Adipose tissue (tissue), 3 donors: ENCODE results near the gene RAC2. TPM values are rescaled to one million over a fixed set of nuclear protein-coding genes. Genes with fewer than 3 reads are reported as not detected.
"Not testable (repeated sequence)": the region's sequence is repeated elsewhere in the genome, so short reads cannot be mapped to it uniquely, and the experiment has no call there.

Experiments
- H3K27ac ChIP-seq: one replicate; pipeline ENCODE4 v1.5.1; 2013; ENCODE audit warnings: low read depth, low read length
- WGBS, 3 donors: extraction: QIAGEN DNeasy Blood & Tissue Kit; methylation state at CpG; one replicate each; pipeline ENCODE4 v1.1.7; 2013; 5-methylcytosine and 5-hydroxymethylcytosine counted together
- polyA plus RNA-seq, 3 donors: library from polyadenylated mRNA; stranded (reverse); fragments of 200-250 nt; gene quantifications; one replicate each; pipeline ENCODE4 v1.2.3, GENCODE V29; 2013
- donor health status: healthy with polysubstance abuse.
- donor health status: Bipolar disorder and iron deficiency.
- donor health status: healthy.

RAC2 gene
- polyA plus RNA-seq, 3 donors: 5.7 to 29.8 (median 26.9) TPM

DNA sequence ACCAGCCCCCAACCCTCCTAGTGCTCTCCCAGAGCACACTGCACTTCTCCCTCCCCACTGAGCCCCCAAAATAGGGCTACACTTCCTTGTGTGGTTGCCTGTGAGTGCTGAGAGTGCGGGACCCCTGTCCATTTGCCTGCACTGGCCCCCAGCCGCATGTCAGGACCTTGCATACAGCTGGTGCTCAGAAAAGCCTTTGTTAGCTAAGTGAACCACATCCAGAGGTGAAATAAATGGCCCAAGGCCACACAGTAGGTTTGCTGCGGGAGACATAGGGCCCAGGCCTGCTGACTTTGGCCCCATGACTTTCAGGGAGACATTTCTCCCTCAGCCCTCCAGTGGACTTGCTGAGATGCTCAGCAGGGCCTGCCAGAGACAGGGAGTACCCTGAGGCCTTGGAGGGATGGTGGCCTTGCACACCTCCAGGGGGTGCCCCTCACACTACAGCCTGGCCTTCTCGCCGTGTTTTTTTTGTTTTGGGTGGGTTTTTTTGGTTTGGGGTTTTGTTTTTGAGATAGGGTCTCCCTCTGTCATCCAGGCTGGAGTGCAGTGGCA lies 42.0 kb downstream of the RAC2 start:
- 90 to 91% (median 90%) methylated on average over 5 of the region's 5 CpGs for WGBS, 3 donors
- no peak overlapping the region for H3K27ac ChIP-seq

GRCh38 chr22:37201443-37201820 lies 42.6 kb downstream of the RAC2 start:
- not testable (repeated sequence) for H3K27ac ChIP-seq
- WGBS, 3 donors: 95 to 98% (median 97%) methylated on average over 6 of the region's 6 CpGs

DNA sequence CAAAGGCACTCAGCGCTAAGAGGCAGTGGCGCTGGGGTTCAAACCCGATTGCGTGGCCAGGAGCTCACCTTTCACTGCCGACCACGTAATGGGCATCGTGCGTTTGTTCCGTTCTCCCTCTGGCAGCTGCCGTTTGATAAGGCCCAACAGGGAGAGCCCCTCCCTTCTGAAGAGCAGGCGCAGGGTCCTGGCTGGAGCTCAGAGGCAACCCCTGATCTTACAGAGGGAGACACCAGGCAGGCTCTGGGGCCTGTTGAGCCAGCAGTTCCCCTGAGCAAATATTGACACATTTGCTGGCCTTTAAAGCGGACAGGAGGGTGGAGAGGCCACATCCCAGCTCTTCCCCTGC lies 44.3 kb downstream of the RAC2 start:
- 8 to 26% (median 25%) methylated on average over 12 of the region's 12 CpGs for WGBS, 3 donors
- H3K27ac ChIP-seq: no peak overlapping the region

- 0 to 1% (median 0%) methylated on average over 57 to 58 of the region's 58 CpGs for WGBS, 3 donors
- no peak overlapping the region for H3K27ac ChIP-seq
Measured at GRCh38 chr22:37199103-37199759, 44.8 kb downstream of the RAC2 start.

GRCh38 chr22:37198258-37199102 lies 45.6 kb downstream of the RAC2 start:
- H3K27ac ChIP-seq: peak overlapping the region; percentile 53
- 2 to 3% (median 2%) methylated on average over 50 to 51 of the region's 51 CpGs for WGBS, 3 donors

DNA sequence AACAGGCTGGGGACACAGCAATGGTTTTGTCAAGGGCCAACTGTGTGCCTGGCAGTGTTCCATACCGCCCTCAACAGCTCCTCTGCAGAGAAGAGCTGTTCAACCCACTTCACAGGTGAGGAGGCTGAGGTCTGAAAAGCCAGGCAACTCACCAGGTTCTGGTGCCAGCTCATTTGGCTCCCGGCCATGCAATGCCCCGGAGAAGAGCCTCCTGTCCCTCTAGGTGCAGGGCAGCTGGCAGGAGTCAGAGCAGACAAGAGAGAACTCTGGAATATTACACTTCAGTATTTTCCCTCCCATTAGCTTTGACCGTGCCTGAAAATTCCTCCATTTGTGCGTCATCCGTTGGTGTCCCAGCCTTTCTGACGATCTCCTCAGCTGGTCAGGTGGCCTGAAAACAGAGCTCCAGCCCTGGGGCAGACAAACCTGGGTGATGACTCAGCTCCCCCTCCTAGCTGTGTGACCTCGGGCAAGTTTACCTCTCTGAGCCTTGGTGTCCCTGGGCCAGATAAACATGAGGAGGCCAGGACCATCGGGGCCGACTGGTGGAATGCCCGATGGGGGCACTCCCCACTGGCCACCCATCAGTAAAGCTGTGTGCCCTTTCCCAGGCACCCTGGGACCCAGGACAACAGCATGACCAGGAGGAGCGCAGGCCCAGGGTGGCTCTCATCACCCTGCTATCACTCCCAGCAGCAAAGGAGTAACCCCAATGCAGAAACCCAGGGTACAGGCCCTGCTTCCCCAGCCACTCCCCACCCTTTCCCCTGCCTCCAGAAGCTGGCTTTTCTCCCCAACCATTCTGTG lies 46.4 kb downstream of the RAC2 start:
- WGBS, 3 donors: 37 to 55% (median 53%) methylated on average over 12 of the region's 12 CpGs
- H3K27ac ChIP-seq: no peak overlapping the region

GRCh38 chr22:37196539-37197450 lies 47.3 kb downstream of the RAC2 start:
- H3K27ac ChIP-seq: no peak overlapping the region
- WGBS, 3 donors: 39 to 52% (median 50%) methylated on average over 14 of the region's 14 CpGs

GRCh38 chr22:37195921-37196320 lies 48.1 kb downstream of the RAC2 start:
- no peak overlapping the region for H3K27ac ChIP-seq
- WGBS, 3 donors: 65 to 83% (median 67%) methylated on average over 4 of the region's 4 CpGs

- WGBS, 3 donors: 73 to 90% (median 89%) methylated on average over 3 of the region's 3 CpGs
- no peak overlapping the region for H3K27ac ChIP-seq
Measured at GRCh38 chr22:37194750-37195149, 49.3 kb downstream of the RAC2 start.

DNA sequence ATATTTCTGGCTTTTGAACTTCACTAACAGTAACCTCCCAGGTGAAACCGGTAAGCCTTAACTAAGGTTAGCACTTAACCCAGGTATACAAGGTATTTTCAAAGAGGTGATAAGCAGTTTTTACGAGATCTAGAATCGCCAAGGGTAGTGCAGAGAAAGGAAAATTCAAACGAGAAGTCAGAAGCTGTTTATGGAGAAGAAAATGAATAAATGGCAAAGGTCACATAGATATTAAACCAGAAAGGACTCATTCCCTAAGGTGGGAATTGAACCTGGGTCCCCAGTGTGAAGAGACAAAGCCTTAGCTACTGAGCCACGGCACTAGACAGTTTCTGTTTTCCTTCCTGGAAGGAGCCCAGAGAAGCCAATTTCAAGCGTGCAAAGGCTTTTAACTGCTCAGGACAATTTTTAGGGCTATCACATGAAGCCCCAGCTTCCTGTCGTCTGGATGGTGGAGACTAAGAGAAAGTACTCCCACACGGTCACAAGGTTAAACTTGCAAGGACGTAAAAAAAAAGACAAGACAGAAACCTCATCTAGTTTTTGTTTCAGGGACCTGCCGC lies 50.4 kb downstream of the RAC2 start:
- H3K27ac ChIP-seq: no peak overlapping the region
- WGBS, 3 donors: 40 to 67% (median 46%) methylated on average over 10 of the region's 10 CpGs

DNA sequence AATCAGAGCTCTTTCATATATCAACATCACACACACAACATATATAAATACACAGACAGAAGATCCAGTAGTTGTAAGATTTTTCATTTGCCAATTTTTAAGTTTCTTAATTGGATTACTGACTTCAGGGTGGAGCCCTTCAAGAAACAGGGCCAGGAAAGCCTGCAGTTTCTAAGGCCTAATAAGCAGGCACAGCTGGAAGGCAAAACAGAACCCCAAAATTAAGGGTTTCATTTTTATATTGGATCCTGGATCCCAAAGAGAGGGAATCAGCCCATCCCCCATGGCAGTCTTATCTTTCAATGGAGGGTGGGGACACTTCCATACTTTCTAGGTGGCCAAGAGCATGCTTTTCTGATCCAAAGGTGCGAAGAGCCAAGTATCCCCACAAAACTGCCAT lies 51.3 kb downstream of the RAC2 start:
- H3K27ac ChIP-seq: no peak overlapping the region
- WGBS, 3 donors: 96 to 100% (median 98%) methylated on average over 1 of the region's 1 CpG

DNA sequence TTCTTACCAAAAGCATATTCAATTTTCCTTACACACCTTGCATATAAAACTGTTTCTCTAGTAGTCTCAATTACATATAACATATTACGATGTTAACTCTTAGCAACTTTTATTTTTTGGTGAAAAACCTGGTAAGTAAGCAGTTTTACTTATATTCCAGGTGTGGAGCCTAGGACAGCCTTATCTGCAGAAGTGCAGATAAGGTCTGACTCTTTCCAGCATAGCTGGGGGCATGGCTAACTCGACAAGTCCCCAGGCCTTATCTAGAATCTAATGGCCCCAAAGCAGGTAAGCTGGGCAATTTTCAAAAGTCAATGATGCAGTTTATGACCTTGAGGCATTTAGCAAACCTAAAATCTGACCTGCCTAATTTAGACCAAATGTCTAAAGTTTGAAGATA lies 51.9 kb downstream of the RAC2 start:
- WGBS, 3 donors: 68 to 92% (median 87%) methylated on average over 2 of the region's 2 CpGs

GRCh38 chr22:37190262-37190780 lies 53.7 kb downstream of the RAC2 start:
- no peak overlapping the region for H3K27ac ChIP-seq

More for the DNA sequence above, 51.9 kb downstream of the RAC2 start:
- no peak overlapping the region for H3K27ac ChIP-seq

DNA sequence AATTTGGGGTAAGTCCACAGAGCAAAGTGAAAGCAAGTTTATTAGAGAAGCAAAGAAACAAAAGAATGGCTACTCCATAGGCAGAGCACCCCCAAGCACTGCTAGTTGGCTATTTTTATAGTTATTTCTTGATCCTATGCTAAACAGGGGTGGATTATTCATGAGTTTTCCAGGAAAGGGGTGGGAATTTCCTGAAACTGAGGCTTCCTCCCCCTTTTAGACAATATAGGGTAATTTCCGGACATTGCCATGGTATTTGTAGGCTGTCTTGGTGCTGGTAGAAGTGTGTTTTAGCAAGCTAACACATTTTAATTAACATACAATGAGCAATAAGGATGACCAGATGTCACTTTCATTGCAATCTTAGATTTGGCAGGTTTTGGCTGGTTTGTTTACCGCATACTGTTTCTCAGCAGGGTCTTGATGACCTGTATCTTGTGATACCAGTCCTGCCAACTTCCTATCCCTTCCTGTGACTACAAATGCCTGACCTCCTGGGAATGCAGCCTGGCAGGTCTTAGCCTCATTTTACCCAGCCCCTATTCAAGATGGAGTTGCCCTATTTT lies 55.1 kb downstream of the RAC2 start:
- 49 to 73% (median 58%) methylated on average over 2 of the region's 2 CpGs for WGBS, 3 donors
- H3K27ac ChIP-seq: no peak overlapping the region

More at GRCh38 chr22:37190262-37190780, 53.7 kb downstream of the RAC2 start:
- 55 to 94% (median 58%) methylated on average over 4 of the region's 4 CpGs for WGBS, 3 donors

- WGBS, 3 donors: 28 to 38% (median 32%) methylated on average over 14 to 17 of the region's 17 CpGs
- H3K27ac ChIP-seq: peak within 1 kb of the TSS; percentile 32
Measured at GRCh38 chr22:37187891-37188761, 55.9 kb downstream of the RAC2 start, which contains the start of gene C1QTNF6. Gene C1QTNF6 (minus strand): TSS chr22:37188247. CDS start chr22:37188213, 34 bp downstream.

GRCh38 chr22:37187552-37187890 lies 56.5 kb downstream of the RAC2 start:
- 8 to 25% (median 10%) methylated on average over 5 of the region's 5 CpGs for WGBS, 3 donors
- peak overlapping the region; percentile 13 for H3K27ac ChIP-seq
